HG02852 (cell line): Measurements from ENCODE around the gene MAGEB3.

Experiments
- ATAC-seq: cut with Tn5 transposase; IDR thresholded peaks from one replicate; pipeline ENCODE4 v1.9.1; 2021; ENCODE audit warnings: mild to moderate bottlenecking, moderate library complexity; ENCODE audit not compliant: unreplicated experiment

The MAGEB3 gene

GRCh38 chrX:30275498-30275897 is 45.0 kb downstream of the MAGEB3 start:
- ATAC-seq, result no peak

DNA sequence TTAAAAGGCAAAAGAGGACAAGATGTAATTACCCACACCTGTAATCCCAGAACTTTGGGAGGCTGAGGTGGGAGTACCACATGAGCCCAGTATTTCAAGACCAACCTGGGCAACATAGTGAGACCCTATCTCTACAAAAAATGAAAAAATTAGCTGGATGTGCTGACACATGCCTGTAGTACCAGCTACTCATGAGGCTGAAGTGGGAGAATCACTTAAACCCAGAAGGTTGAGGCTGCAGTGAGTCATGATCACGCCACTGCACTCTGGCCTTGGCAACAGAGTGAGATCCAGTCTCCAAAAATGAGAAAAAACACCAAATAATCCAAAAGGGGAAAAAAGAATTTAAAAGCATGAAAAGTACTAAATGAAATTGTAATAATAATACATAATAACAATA is 47.9 kb downstream of the MAGEB3 start:
- ATAC-seq, result no peak

GRCh38 chrX:30280428-30280827 is 50.0 kb downstream of the MAGEB3 start:
- ATAC-seq, result no peak

GRCh38 chrX:30282527-30282926 is 52.1 kb downstream of the MAGEB3 start:
- no peak for ATAC-seq

- no peak for ATAC-seq
Measured at GRCh38 chrX:30283456-30284200, 53.2 kb downstream of the MAGEB3 start.
